H1 (cell line): ENCODE results near the gene RAI14.

Source experiments
- BCL11A ChIP-seq, 2 experiments: IDR thresholded peaks; one replicate each; pipeline ENCODE4 v1.6.1; 2011; ENCODE audit warnings: low read depth in 2 of 2, low read length in 2 of 2, mild to moderate bottlenecking in 2 of 2
- CHD2 ChIP-seq: IDR thresholded peaks from 2 replicates; pipeline ENCODE4 v1.6.1; 2012; ENCODE audit warnings: low read length, improper control_type of control experiment
- CREB1 ChIP-seq: IDR thresholded peaks from 2 replicates; pipeline ENCODE4 v1.6.1; 2012; ENCODE audit warnings: inconsistent platforms
- POLR2A ChIP-seq, 2 experiments: IDR thresholded peaks; 1 replicate in 1 of 2; 2 replicates in 1 of 2; pipeline ENCODE4 v1.6.1; 2011; ENCODE audit warnings: low read depth in 2 of 2, low read length in 2 of 2, mild to moderate bottlenecking in 2 of 2; ENCODE audit errors: control extremely low read depth in 1 of 2
- RAD21 ChIP-seq, 2 experiments: IDR thresholded peaks in 1 of 2; conservative IDR thresholded peaks in 1 of 2; 2 replicates each; pipeline ENCODE4 v1.6.1; 2011; ENCODE audit warnings: low read depth in 2 of 2, low read length in 2 of 2, improper control_type of control experiment in 1 of 2, inconsistent platforms in 1 of 2, mild to moderate bottlenecking in 1 of 2, moderate library complexity in 1 of 2
- RFX5 ChIP-seq: IDR thresholded peaks from 2 replicates; pipeline ENCODE4 v1.6.1; 2011; ENCODE audit warnings: low read depth, low read length, improper control_type of control experiment, borderline replicate concordance
- SRF ChIP-seq: IDR thresholded peaks from 2 replicates; pipeline ENCODE4 v1.6.1; 2011; ENCODE audit warnings: mild to moderate bottlenecking, low read depth, low read length, moderate library complexity
- TEAD4 ChIP-seq: IDR thresholded peaks from 2 replicates; pipeline ENCODE4 v1.6.1; 2012; ENCODE audit warnings: low read depth, low read length, inconsistent platforms, mixed read lengths
- YY1 ChIP-seq: IDR thresholded peaks from 2 replicates; pipeline ENCODE4 v1.6.1; 2011; ENCODE audit warnings: low read depth, mild to moderate bottlenecking, low read length
- TF ChIP-seq, protein P1 (sequence below), 3 experiments: IDR thresholded peaks; 1 replicate in 2 of 3; 2 replicates in 1 of 3; pipeline versions ENCODE4 v1.5.1 to v1.6.1; 2011; ENCODE audit warnings: low read length in 3 of 3, mild to moderate bottlenecking in 3 of 3, inconsistent platforms in 2 of 3, low read depth in 1 of 3, moderate library complexity in 1 of 3; ENCODE audit not compliant: insufficient read depth in 1 of 3; ENCODE audit errors: control extremely low read depth in 1 of 3
- TF ChIP-seq, protein P2 (sequence below): IDR thresholded peaks from 2 replicates; pipeline ENCODE4 v1.6.1; 2012; ENCODE audit warnings: inconsistent platforms
- TF ChIP-seq, protein P3 (sequence below): IDR thresholded peaks from 2 replicates; pipeline ENCODE4 v1.6.1; 2012; ENCODE audit warnings: low read length, inconsistent platforms
- TF ChIP-seq, protein P4 (sequence below): IDR thresholded peaks from 2 replicates; pipeline ENCODE4 v1.6.1; 2011; ENCODE audit warnings: low read depth, mild to moderate bottlenecking, low read length; ENCODE audit not compliant: insufficient read depth

DNA sequence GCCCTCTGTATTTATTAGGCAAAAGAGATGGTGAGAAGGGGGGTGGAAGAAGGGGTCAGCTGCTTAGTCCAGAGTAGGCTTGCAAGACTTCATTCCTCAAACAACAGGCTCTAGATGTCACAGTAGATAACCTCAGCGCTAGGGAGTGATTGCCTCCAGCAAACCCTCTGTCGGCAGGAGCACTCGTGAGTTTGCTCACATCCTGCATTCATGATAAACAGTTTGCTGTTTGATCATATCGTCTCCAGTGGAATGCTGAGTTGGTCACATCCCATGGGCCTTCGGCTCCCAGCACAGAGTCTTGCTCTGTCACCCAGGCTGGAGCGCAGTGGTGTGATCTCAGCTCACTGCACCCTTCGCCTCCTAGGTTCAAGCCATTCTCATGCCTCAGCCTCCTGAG is 186.4 kb downstream of the RAI14 start:
- TF ChIP-seq, protein P1, sequence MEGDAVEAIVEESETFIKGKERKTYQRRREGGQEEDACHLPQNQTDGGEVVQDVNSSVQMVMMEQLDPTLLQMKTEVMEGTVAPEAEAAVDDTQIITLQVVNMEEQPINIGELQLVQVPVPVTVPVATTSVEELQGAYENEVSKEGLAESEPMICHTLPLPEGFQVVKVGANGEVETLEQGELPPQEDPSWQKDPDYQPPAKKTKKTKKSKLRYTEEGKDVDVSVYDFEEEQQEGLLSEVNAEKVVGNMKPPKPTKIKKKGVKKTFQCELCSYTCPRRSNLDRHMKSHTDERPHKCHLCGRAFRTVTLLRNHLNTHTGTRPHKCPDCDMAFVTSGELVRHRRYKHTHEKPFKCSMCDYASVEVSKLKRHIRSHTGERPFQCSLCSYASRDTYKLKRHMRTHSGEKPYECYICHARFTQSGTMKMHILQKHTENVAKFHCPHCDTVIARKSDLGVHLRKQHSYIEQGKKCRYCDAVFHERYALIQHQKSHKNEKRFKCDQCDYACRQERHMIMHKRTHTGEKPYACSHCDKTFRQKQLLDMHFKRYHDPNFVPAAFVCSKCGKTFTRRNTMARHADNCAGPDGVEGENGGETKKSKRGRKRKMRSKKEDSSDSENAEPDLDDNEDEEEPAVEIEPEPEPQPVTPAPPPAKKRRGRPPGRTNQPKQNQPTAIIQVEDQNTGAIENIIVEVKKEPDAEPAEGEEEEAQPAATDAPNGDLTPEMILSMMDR (IDR thresholded peaks at IDR 0.05; ENCODE audit: control extremely low read depth in 1 of 3, insufficient read depth in 1 of 3, low read depth in 1 of 3, low read length in 3 of 3), result no peak
- no peak for TF ChIP-seq CREB1
- no peak for TF ChIP-seq TEAD4
- TF ChIP-seq SRF, result no peak
- no peak for TF ChIP-seq BCL11A (IDR thresholded peaks at IDR 0.05; ENCODE audit: low read depth in 2 of 2, low read length in 2 of 2)
- no peak for TF ChIP-seq CHD2
- no peak for TF ChIP-seq POLR2A (IDR thresholded peaks at IDR 0.05; ENCODE audit: control extremely low read depth in 1 of 2, low read depth in 2 of 2, low read length in 2 of 2)
- no peak for TF ChIP-seq RFX5
- no peak for TF ChIP-seq RAD21 (IDR thresholded peaks at IDR 0.05 in 1 of 2, conservative IDR thresholded peaks at IDR 0.05 in 1 of 2; ENCODE audit: low read depth in 2 of 2, low read length in 2 of 2)
- TF ChIP-seq, protein P2, sequence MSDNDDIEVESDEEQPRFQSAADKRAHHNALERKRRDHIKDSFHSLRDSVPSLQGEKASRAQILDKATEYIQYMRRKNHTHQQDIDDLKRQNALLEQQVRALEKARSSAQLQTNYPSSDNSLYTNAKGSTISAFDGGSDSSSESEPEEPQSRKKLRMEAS, result no peak
- TF ChIP-seq, protein P3, sequence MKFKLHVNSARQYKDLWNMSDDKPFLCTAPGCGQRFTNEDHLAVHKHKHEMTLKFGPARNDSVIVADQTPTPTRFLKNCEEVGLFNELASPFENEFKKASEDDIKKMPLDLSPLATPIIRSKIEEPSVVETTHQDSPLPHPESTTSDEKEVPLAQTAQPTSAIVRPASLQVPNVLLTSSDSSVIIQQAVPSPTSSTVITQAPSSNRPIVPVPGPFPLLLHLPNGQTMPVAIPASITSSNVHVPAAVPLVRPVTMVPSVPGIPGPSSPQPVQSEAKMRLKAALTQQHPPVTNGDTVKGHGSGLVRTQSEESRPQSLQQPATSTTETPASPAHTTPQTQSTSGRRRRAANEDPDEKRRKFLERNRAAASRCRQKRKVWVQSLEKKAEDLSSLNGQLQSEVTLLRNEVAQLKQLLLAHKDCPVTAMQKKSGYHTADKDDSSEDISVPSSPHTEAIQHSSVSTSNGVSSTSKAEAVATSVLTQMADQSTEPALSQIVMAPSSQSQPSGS, result no peak
- no peak for TF ChIP-seq YY1
- TF ChIP-seq, protein P4, sequence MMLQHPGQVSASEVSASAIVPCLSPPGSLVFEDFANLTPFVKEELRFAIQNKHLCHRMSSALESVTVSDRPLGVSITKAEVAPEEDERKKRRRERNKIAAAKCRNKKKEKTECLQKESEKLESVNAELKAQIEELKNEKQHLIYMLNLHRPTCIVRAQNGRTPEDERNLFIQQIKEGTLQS, result no peak
